ENCODE measurements around the gene RPS27L.

- no peak for TF ChIP-seq CTCF (IDR thresholded peaks at IDR 0.05; ENCODE audit: low read depth, low read length)
- TF ChIP-seq MAX (IDR thresholded peaks at IDR 0.05; ENCODE audit: low read depth, low read length) = peak; percentile 57
- TF ChIP-seq POLR2A (IDR thresholded peaks at IDR 0.05; ENCODE audit: extremely low read depth, insufficient read length) = no peak
- TF ChIP-seq MYC (IDR thresholded peaks at IDR 0.05; ENCODE audit: low read depth, low read length) = 0 out of 2 replicates have a peak, but pooled peaks have one; percentile 40
Measured at GRCh38 chr15:63122002-63122875, 35.0 kb downstream of the RPS27L start.
